Fibroblast of the conjunctiva (primary cell): ENCODE results near the gene SHISA5.
"Not testable (repeated sequence)": the region's sequence is repeated elsewhere in the genome, so short reads cannot be mapped to it uniquely, and the experiment has no call there.

Experiments used
- DNase-seq: peaks from one replicate; pipeline ENCODE4 v3.0.0-alpha.2; 2010; ENCODE audit warnings: low read depth

Gene SHISA5

GRCh38 chr3:48504051-48504946 is at the start of gene SHISA5:
Gene SHISA5 (minus strand): TSS chr3:48504174. CDS start chr3:48504094, 80 bp downstream.
- DNase-seq = peak; percentile 43

GRCh38 chr3:48553361-48553760 is 49.4 kb upstream of the SHISA5 start:
- no peak for DNase-seq

DNA sequence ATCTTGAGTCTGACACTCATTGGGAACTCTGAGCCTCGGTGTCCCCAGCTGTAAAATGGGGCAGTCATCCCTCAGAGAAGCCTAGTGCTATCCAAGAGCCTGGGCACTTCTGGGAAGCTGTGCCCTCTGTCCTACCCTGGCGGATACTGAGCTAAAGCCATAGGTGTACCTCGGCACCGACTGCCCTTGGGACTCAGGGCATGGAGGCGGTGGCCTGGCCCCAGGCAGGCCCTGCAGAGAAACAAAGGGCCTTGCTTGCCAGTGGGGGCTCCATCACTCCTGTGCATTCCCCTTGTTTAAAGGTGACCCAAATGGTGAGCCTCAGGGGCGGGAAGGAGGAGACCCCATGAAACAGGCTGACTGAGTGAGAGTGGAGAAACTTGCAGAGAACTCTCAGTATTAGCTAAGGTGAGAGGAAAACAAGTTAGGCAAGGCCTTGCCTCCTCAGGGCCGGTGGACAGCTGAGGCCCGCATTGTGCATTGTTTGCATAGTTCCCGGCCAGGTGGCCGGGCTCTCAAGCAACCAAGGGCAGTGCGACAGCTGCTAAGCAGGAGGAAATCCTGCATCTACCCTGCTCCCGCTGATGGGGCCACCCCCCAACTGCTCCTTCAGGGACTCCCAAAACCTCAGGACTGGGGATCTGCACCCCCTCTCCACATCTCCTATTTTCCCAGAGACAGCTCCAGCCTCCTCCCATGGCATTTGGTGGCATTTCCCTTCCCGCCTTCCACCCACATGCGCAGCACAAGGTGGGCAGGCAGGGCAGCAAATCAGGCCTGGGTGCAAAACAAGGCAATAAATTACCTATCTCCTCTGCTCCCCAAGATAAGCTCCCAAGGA is 48.4 kb upstream of the SHISA5 start:
- no peak for DNase-seq

DNA sequence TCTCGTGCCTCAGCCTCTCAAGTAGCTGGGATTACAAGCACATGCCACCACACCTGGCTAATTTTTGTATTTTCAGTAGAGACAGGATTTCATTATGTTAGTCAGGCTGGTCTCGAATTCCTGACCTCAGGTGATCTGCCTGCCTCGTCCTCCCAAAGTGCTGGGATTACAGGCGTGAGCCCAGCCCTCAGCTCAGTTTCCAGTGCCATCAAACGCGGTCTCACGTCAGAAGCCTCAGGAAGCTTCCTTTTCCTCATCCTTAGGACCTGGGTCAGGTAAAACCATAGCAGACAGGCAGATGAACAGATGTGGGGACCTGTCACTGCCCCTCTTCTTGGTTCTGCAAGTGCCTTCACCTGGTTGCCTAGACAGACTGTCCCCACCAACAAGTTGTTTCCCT is 47.7 kb upstream of the SHISA5 start:
- not testable (repeated sequence) for DNase-seq

DNA sequence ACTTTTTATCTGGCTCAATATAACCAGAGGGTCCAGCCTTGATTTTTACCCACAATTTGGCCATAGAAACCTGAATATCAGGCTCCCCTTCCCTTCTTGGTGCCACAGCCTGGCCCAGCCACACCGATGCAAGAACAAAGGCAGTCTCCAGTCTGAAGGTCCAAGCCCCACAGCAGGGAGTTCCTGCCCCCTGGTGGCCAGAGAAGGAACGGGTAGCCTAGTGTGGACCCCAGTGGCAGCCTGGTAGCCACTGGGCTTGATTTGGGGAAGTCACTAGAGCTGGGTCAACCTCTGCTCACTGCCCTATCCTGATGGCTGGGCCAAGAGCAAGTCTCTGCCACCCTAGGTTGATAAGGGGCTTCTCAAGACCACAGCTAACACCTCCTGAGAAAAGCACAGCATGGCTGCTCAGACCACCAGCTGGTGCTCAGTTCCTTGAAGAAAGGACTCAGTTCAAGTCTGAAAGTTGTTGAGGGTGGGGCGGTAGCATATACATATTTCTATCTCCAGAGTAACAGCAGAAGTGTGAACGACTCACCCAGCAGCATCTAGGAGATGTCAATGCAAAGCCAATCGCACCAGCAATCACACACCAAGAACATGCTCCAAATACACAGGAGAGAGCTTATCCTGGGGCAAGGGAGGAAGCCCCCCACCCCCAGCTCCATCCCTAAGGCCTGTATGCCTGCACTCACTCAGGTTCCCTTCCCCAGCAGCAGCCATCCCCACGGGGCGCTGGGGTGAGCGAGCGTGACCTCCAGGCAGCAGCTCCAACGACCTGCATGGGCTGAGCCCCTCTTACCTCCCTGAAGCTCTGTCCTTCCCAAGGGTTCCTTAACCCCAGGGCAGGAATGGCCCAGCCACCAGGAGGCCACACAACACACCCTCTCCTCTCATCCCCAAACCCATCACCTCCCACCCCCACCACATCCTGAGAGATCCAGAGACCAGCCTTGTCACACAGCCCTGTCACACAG is 45.0 kb upstream of the SHISA5 start:
- peak; percentile 57 for DNase-seq

- DNase-seq = no peak
Observed at GRCh38 chr3:48548126-48548525, 44.2 kb upstream of the SHISA5 start.

- no peak for DNase-seq
Observed at GRCh38 chr3:48546203-48546829, 42.3 kb upstream of the SHISA5 start.

DNA sequence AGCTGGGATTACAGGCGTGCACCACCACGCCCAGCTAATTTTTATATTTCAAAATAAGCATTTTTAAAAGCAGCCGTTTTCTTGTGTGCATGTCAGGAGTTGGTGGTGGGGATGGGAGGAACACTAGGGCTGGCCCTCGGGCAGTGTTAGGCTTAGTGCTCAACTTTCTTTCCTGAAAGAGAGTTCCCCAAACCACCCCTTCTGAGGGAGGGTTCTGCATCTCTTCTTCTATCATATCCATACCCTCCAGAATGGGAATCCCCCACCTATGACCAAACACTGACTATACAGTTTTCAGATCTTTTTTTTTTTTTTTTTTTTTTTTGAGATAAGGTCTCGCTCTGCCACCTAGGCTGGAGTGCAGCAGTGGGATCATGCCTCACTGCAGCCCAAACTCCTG is 40.2 kb upstream of the SHISA5 start:
- no peak for DNase-seq

- DNase-seq = no peak
Observed at GRCh38 chr3:48543271-48543866, 39.4 kb upstream of the SHISA5 start.

DNA sequence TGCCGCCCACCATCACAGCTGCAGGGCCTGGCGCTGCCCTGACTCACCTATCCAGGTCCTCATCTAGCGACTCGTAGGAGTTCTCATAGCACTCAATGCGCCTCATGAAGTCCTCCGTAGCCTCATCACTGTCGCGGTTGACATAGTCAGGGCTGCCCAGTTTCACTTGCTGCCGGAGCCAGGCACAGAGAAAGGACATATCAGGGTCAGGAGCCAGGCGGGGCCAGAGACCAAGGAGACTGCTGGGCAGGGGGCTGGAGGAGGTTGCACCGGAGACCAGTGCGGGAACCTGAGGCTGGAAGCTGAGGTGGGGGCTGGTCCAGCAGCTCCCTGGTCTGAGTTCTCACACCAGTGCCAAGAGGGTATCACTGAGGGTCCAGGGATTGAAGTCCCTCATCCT is 34.5 kb upstream of the SHISA5 start:
- DNase-seq = no peak

DNA sequence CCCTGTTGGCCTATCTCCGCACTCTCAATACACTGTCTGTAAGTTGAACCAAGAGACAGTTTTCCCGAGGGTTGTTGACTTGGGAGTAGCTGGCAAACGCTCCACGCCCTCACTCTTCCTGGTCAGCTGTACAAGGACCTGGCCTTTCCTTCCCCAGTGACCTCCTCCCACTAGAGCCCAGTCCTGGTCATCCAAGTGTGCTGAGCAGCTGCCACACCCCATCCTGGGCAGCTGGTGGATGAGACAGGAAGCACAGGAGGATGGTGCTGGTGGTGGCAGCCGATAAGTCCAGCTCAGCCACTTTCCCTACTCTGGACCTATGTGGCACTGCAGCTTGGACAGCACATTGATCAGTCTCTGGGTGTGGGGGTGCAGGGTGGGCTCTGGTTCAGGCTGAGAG is 32.8 kb upstream of the SHISA5 start:
- DNase-seq = no peak

DNA sequence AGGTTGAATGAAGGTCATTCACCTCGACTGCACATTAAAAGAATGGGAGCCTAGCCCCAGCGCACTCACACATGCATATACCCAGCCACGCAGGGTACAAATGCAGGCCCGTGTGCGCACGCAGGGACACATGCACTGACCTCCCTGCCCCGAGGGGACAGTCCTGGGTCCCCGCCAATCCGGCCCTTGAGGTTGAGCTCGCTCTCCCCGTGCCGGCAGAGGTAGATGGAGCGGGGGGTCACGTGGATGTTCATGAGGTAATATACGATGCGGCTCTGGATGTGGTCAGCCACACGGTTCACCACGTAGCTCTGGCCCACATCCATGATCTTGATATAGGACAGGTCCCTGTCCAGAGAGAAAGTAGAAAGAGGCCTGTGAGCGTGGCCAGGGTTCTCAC is 32.1 kb upstream of the SHISA5 start:
- no peak for DNase-seq

- no peak for DNase-seq
Observed at GRCh38 chr3:48535578-48535977, 31.6 kb upstream of the SHISA5 start.

GRCh38 chr3:48532977-48533337 is 29.0 kb upstream of the SHISA5 start:
- DNase-seq = no peak

DNA sequence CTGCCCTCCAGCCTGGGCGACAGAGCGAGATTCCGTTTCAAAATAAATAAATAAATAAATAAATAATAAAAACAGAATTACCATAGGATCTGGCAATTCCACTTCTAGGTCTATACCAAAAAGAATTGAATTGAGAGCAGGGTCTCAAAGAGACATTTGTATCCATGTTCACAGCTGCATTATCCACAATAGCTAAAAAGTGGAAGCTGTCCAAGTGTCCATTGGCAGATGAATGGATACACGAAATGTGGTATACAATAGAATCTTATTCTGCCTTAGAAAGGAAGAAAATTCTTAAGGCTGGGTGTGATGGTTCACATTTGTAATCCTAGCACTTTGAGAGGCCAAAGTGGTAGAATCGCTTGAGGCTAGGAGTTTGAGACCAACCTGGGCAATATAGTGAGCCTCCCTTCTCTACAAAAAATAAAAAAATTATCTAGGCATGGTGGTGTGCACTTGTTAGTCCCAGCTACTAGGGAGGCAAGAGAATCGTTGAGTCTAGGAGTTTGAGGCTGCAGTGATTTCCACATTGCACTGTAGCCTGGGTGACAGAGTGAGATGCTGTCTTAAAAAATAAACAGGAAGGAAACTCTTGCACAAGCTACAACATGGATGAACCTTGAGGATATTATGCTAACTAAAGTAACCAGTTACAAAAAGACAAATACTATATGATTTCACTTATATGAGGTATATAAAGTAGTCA is 28.4 kb upstream of the SHISA5 start:
- no peak for DNase-seq

GRCh38 chr3:48530701-48531100 is 26.7 kb upstream of the SHISA5 start:
- not testable (repeated sequence) for DNase-seq

GRCh38 chr3:48528754-48529153 is 24.8 kb upstream of the SHISA5 start:
- no peak for DNase-seq

DNA sequence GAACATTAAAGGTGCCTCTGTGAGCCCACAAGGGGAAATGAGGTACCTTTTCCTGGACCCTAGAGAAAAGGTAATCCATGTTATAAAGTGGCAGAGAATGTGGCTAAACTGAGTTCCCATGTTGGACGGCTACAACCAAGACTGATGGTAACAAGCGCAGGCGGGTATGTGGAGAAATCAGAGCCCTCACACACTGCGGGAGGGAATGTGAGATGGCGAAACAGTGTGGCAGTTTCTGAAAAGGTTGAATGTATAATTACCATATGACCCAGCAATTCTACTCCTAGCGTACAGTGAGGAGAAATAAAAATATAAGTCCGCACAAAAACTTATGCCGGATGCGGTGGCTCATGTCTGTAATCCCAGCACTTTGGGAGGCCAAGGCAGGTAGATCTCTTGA is 24.1 kb upstream of the SHISA5 start:
- DNase-seq = no peak

GRCh38 chr3:48524970-48525369 is 21.0 kb upstream of the SHISA5 start:
- no peak for DNase-seq

GRCh38 chr3:48521635-48522034 is 17.7 kb upstream of the SHISA5 start:
- no peak for DNase-seq

- DNase-seq = no peak
Observed at GRCh38 chr3:48519277-48519643, 15.3 kb upstream of the SHISA5 start.
